GM04504 (cell line): ENCODE data around the gene PPP6R3.
"Not testable (repeated sequence)": the region's sequence is repeated elsewhere in the genome, so short reads cannot be mapped to it uniquely, and the experiment has no call there.

Source experiments
- DNase-seq: peaks from one replicate; pipeline ENCODE4 v3.0.0-alpha.2; 2012; ENCODE audit warnings: low read depth

Gene PPP6R3

DNA sequence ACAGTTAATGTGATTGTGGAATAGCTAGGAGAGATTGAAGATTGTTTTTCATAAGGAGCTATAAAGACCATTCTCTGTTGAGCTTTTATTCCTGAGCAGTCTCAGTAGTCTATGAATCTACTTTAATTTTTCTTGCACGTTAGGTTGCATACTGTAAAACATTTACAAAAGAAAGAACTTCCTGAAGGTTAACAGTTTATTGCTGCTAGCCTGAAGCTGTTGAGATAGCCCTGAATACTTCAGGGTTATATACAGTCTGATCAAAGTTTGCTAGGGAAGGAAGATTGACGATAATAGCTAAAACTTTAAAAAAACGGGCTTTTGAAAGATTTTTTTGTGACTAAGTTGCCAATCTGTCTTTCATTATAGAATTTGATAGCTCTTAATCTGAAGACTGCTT, 64.8 kb downstream of the PPP6R3 start:
- no peak for DNase-seq

DNA sequence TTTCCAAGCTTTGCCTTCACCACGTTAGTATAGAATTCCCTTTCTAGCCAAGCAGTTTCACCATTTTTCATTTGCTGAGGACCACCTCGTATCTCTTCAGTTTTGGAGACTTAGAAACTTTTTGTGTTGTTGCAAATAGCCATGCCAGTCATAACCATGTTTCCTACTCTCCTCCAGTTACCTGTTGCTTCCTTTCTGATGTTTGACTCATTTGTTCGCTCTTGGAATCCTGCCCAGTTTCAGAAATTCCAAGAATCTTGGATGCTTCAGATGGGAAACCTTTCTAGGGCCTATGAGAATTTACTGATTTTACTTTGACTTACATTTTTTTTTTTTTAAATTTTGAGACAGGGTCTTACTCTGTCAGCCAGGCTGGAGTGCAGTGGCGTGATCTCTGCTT, 65.4 kb downstream of the PPP6R3 start:
- no peak for DNase-seq

DNA sequence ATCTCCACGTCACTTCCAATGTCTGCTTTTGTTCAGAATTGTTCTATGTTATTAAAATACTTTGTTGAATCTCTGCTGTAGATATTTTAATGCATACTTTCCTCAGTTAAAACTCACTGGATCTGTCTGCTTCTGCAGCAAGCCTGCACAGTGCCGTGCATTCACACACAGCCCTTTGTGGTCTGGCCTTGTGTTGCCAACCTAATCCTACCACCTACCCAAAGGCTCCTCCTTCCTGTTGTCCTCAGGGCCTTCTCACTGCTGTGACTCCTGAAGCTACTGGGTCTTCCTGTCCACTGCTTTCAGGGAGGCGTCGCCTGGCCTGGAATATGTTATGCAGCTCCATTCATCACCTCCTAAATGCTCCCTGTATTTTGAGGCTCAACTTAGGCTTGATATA, 67.0 kb downstream of the PPP6R3 start:
- no peak for DNase-seq

DNA sequence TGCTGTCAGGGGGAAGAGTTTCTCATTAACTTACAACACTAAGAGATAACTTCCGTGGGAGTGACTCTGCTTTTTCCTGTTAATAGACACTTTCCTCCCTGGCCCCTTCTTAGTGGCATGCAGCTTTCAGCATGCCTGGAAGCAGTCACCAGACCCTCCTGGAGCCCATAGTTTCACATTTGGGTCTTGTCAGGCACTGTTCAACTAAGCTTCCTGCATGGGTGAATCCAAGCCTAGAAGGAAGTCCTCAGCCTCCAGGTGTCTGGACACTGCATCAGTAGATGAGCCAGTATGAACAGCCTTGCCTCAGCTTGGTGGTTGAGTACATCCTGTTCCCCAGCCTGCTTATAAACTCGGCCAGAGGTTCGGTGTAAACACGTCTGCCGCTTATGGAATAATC, 68.1 kb downstream of the PPP6R3 start:
- DNase-seq: no peak

DNA sequence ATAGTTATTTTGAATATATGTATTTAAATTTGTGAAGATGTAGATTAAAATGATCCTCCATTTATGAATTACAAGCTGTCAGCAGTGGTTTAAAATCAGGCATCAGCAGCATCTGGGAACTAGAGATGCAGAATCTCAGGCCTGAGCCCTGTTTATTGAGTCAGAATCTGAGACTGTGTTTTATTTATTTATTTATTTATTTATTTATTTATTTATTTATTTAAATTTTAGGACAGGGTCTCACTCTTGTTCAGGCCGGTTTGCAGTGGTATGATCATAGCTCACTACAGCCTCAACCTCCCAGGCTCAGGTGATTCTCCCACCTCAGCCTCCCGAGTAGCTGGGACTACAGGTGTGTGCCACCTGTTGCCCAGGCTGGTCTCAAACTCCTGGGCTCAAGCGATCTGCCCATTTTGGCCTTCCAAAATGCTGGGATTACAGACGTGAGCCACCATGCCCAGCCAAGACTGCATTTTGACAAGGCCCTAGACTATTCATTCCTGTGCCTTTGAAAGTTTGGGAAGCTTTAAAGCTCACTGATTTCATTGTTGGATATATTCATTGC, 70.7 kb downstream of the PPP6R3 start:
- no peak for DNase-seq

DNA sequence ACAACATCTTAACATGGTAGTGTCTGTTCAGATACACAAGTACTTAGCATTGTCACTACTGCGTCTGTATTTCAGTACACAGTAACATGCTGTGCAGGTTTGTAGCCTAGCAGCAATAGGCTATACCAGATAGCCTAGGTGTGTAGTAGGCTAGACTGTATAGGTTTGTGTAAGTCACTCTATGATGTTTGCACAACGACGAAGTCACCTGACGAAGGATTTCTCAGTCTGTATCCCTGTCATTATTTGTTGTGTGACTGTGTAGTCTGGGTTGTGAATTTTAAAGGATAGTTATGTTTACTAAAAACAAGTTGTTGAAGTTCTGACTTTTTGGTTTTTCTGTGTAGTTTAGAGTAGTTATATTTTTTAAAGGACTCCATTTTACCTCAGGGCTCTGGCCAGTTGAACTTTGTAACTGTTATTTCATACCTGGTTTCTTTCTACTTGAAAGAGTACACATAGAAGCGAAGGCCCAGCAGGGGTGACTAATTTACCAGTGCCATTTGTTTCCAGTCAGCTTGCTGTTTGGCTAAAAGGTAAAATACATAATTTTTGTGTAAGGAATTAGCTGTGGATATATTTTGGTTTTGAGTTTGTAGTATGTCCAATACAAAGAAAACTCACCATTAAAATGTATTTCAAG, 72.3 kb downstream of the PPP6R3 start:
- no peak for DNase-seq

DNA sequence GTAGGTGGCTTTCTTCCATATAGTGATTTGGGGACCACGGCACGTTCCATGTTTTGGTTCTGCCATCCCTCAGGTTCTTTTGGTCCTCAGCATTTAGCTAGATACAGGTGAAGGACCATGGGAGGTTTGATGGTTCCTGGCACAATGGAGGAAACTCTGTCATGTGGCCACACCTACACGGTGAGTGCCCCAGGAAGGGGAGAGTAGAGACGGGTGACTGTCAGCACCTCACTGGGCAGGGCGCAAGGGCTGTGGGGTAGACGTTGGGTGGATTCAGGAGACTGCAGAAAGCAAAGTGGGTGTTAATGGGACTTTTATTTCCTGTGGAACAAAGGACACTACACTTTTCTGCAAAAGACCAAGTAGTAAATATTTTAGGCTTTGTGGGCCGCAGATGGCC, 73.4 kb downstream of the PPP6R3 start:
- DNase-seq: no peak

DNA sequence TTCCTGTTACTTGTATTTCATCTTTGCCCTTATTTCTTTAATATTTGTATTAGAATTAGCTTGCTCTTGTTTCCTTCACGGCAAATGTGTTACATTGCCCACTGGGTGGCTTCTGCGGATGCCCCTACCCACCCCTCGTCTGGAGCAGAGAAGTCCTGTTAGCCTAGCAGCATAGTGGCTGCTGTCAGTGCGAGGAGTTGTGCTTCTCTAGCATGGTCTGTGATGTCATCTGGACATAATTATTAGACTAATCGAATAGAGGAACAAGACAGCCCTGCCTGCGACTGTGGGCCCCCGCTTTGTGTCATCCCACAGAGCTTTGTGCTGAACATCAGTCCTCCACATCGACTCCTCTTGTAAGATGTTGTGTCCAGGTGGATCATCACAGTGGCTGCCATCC, 74.5 kb downstream of the PPP6R3 start:
- no peak for DNase-seq

DNA sequence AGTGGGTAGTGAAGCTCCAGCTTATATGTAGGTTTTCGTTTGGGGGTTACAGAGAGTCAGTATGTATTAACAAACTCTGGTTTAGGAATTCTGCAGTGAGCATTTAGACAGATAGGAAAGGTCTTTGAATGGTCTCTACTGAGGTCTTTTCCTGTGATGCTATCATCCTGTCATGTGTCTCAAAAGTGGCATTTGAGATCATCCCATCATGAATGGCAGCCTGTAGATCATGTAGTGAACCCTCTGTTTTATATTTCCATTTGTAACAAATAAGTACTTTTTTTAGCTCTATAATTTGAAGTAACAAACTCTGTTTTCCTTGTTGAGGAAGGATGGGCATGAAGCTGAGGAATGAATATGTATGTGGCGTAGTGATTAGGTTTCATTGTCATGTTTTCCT, 76.2 kb downstream of the PPP6R3 start:
- DNase-seq: no peak

DNA sequence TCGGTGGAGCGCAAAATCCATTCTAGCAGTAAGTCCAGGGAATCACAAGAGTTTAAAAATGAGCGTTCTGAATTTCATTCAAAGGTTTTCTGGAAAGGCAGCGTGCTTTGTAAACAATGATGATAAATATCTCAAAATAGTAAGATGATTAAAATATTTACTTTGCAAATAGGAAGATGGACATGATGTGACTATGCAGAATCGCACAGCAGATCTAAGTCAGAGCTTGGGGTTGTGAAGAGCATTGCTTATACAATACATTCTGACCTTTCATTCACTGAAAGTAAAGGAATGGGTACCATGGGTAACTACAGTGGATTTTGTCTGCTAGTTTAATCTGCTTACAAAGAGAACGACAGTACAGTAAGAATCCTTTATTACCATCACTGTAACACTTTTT, 77.5 kb downstream of the PPP6R3 start:
- DNase-seq: no peak

DNA sequence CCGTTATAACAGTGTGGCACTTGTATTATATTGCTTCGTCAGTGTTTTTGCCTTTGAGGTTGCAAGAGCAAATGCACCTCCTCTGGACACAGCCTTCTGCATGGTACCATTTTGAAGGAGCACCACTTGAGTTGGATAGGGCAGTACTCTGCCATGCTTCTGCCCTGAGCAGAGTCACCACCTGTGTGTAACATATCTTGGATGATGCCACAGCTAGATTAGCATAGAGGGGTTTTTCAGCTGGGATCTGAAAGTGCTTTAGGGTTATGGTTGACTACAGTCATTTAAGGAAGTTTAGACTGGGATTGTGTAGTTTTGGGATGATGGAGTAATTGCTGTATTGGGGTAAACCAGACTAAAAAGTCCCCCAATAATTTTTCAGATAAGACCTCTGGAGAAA, 78.8 kb downstream of the PPP6R3 start:
- DNase-seq: no peak

DNA sequence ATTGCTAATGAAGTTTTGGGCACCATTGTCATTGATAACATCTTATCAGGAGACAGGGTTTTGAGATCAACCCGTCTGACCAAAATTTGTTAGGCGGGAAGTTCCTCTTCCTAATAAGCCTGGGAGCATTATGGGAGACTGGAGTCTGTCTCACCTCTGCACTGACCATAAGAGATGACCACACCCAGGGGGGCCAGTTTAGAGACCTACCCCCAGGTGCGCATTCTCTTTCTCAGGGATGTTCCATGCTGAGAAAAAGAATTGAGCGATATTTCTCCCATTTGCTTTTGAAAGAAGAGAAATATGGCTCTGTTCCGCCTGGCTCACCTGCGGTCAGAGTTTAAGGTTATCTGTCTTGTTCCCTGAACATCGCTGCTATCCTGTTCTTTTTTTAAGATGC, 80.0 kb downstream of the PPP6R3 start:
- not testable (repeated sequence) for DNase-seq

DNA sequence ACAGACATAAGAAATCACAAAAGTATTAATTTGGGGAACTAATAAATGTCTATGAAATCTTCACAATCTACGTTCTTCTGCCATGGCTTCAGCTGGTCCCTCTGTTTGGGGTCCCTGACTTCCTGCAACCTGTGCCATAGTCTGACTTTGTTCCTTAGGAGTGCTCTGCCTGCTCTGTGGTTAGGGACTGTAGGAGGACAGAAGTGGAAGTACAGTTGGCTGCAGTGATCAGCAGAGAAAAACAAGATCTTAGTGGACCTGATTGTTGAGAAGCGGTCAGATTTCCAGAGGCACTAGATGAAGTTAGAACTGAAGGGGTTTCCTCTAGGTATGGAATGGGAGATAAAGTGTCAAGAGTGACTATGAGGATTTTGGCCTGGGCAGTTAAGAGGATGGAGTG, 80.6 kb downstream of the PPP6R3 start:
- no peak for DNase-seq

DNA sequence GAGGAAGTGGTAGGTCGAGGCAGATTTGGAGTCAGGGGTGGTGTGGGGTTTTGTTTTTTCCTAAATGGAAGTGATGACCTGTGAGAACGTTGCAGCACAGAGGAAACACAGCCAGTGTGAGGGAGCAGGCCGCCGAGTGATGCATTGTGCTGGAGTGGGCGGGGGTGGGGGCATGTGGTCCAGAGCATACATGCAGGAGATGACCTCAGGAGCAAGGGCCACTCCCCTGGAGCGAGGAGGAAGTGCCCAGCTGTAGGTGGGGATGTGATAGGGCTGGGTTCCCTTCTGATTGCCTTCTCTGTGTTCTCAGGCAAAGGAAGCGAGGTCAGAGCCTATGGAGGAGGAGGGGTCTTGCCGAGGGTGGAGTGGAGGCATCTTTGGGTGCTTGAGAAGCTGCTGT, 81.4 kb downstream of the PPP6R3 start:
- no peak for DNase-seq

DNA sequence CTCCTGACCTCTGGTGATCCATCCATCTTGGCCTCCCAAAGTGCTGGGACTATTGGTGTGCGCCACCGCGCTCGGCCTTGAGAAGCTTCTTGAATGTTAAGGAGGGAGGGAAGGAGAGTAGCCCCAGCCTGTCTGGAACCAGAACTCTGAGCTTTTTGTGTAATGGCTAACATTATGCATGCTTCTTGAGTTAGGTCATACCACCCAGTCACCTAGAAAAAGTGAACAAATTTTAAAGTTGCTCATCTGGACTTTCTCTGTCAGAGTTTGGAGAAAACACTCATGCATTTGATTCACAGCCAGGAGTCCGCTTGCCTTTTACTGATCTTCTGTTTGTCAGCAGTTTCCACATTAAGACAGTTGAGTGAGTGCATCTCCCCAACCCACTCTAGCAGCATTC, 82.1 kb downstream of the PPP6R3 start:
- peak; percentile 82 for DNase-seq

DNA sequence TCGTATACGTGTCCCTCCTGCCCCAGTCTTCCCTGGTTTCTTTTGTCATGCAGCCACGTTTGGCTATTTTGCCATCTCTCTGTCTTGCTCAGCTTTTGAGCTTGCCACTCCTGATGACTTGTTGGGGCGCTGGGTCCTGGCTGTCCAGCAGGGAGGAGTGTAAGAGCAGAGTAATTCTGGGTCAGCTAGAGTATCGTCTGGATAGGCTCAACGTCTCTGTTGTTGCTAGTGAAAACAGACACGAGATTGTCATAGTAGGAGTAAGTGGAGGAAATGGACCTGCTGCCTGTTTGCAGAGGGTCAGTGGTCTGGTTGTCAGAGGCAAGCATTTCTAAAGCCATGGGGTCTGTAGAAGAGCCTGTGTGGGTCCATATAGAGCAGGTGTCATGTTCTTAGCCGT, 83.0 kb downstream of the PPP6R3 start:
- no peak for DNase-seq

DNA sequence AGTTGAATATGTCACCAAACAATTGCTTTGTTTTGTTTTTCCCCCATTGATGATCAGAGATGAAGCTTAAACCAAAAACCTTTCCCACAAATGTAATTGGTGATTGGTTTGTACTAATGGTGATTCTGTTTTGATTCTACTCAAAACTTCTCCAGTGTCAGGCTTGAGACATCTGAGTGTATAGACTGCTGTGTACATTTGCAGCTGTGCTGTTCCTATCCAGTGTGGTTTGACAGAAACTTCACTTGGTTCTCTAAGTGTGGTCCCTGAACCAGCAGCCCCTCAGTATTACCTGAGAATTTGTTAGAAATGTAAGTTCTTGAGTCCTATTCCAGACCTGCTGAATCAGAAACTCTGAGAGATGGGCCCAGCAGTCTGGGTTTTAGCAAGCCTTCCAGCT, 84.8 kb downstream of the PPP6R3 start:
- DNase-seq: no peak

DNA sequence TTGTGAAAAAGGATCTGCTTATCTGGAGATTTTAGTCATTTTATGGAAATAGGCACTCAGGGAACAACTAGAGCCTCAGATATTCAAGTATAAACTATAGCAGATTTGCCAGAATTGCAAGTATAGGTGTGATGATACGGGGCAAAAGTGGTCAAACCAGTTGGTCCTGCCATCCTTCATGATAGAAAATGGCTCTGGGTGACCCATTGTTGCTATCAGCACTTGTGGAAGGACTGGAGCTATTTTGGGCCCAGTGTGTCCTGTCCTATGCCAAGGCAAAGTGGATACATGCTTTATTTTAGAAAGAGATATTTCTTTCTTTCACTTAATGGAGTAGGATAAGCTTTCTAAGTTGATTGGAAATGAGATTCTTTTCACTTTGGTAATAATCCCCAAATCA, 85.2 kb downstream of the PPP6R3 start:
- no peak for DNase-seq

DNA sequence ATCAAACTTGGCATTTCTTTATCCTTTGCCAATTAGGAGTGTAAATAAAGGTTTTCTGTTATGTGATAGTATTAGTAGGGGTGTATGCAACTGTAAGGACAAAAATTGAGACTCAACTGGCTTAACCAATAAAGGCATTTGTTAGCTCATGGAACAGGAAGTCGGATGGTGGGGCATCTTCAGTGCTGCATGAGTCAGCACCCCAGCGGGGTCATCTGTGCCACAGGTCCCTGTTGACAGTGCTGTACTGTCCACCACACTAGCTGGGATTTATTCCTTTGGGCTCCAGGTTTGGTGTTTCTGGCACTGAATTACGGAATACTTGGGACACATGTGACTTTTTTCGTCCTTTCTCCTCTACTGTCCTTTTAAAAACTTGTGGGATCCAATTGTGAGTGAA, 86.0 kb downstream of the PPP6R3 start:
- DNase-seq: no peak

DNA sequence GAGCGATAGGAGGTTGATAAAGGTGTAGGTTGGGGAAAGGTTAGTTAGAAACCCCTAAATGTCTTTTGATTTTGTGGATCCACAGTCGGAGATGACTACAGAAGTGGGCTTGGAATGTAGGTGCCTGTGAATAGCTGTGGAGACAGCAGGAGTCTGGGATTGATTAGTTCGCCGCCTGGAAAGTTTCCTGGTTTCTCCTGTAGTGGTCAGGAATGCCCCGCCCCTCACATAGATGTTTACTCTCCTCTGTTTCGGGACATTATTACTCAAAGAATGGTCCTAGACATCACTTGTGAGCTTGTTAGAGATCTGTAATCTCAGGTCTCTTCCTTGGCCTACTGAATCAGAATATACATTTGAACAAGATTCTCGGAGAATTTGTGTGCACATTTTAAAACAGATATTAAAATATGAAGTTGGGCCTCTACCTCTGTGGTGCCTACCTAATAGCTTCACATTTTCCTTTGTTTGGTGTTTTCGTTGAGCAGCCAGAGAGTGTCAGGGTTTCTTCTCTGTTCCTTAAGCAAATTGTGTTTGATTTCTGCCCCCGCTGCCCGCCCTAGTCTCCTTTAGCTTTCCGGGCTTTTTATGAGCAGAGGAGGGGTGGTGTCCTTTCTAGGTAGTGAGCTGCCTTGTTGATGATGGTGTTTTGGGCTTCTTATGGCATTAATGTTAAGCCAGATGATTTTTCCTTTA, 89.4 kb downstream of the PPP6R3 start:
- no peak for DNase-seq

DNA sequence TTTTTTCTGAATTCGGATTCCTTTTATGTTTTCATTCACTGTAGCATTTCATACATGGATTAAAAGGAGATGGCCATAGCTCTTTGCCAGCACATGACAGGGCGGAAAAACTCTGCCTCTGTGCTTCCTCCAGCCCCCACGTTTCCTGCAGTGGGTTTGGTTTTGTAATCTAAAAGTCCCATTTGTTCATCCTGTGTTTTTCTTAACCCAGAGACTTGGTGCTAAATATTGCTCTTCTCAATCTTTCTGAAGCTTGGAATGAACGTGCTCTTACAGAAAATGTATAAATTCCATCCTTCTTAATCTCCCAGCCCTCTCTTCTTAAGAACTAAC, 89.9 kb downstream of the PPP6R3 start:
- no peak for DNase-seq

DNA sequence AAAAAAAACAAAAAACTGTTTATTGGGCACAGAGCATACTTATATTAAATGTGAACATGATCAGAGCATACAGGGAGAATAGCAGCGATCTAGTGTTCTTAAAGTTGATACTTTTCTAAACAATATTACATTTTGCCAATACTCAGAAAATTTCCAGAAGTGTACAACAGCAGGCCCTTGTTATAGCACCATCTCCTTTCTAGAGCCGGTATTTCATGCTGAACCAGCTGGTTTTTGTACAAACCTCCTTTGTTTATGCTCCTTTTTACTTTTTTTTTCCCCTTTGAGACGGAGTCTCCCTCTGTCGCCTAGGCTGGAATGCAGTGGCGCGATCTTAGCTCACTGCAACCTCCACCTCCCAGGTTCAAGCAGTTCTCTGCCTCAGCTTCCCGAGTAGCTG, 90.7 kb downstream of the PPP6R3 start:
- no peak for DNase-seq

DNA sequence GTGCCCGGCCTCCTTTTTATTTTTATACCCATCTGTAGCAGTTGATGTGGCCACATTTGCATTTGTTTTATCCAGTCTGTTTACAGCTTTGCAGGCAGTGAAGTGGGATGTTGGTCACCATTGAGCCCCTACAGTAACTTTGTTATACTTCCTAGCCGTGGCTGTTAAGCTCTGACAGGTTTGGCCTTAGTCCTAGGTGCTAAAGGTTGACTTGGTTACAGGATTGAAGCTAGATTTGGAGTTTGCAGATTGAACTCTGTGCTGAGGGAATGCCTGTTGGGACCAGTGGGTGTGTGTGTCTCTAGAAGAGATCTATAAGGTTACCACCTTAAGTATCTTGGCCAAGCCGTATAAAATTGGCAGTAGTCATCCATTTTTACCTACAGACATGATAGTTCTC, 91.2 kb downstream of the PPP6R3 start:
- no peak for DNase-seq

DNA sequence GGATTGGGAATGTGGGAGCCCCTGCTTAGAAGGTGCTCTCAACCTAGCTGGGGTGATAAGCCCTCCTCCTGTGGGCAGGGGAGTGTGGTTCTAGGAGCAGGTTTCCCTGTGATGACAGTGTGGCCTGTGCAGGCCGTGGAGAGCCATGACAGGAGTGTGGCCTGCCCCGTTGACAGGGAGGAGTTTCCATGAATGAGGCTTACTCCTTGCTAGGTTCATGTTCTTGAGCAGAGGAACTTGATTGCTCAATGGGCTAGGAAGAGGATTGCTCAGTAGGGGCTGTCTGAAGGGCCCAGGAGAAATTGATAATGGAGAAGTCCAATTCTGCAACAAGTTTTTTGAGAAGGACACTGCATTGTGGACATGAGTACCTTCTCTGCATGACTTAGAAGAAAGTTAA, 92.0 kb downstream of the PPP6R3 start:
- no peak for DNase-seq
